Cardiac muscle cell (in vitro differentiated cells and primary cell): ENCODE measurements around the gene NPDC1. TPM values are rescaled to one million over a fixed set of nuclear protein-coding genes. Genes with fewer than 3 reads are reported as not detected.

ENCODE experiments used
- DNase-seq, 2 donors: peaks; one replicate each; pipeline versions ENCODE4 v3.0.0 to v3.0.0-alpha.2; 2010 to 2017; ENCODE audit warnings: low read depth in 1 of 2, low spot score in 1 of 2
- H3K27ac ChIP-seq: fragments of 200-600 bp; sonication (generic); 2 replicates; pipeline ENCODE4 v1.5.1; 2016
- H3K27me3 ChIP-seq: fragments of 200-600 bp; sonication (generic); 2 replicates; pipeline ENCODE4 v1.6.0; 2016; ENCODE audit warnings: control low read depth
- H3K36me3 ChIP-seq: fragments of 200-600 bp; sonication (generic); 2 replicates; pipeline ENCODE4 v1.5.1; 2016; ENCODE audit warnings: control low read depth
- H3K4me1 ChIP-seq: fragments of 200-600 bp; sonication (generic); 2 replicates; pipeline ENCODE4 v1.8.1; 2017; ENCODE audit warnings: low read depth, mild to moderate bottlenecking, mixed run types
- H3K4me3 ChIP-seq: fragments of 200-600 bp; sonication (generic); 2 replicates; pipeline ENCODE4 v1.5.1; 2016; ENCODE audit warnings: mild to moderate bottlenecking
- H3K9me3 ChIP-seq: fragments of 200-600 bp; sonication (generic); 2 replicates; pipeline ENCODE4 v1.5.1; 2017; ENCODE audit warnings: low read depth, mild to moderate bottlenecking, control low read depth
- polyA plus RNA-seq: library from polyadenylated mRNA; unstranded; fragments of >200 nt; fragmentation: Nextera tagmentation; extraction: Ambion mirVana; gene quantifications from 2 replicates; pipeline ENCODE4 v1.2.1, GENCODE V29; 2016
- total RNA-seq: library from RNA; depleted of rRNA; stranded (reverse); fragments of >200 nt; gene quantifications from 2 replicates; pipeline ENCODE4 v1.2.3, GENCODE V29; 2016
- TF ChIP-seq, protein P1 (sequence below): IDR thresholded peaks from 2 replicates; pipeline ENCODE4 v1.5.1; 2012; ENCODE audit warnings: low read depth, mild to moderate bottlenecking, low read length

Gene NPDC1
- total and polyA plus RNA-seq, 2 experiments from 2014 or later, result 65.1 to 94.9 TPM

DNA sequence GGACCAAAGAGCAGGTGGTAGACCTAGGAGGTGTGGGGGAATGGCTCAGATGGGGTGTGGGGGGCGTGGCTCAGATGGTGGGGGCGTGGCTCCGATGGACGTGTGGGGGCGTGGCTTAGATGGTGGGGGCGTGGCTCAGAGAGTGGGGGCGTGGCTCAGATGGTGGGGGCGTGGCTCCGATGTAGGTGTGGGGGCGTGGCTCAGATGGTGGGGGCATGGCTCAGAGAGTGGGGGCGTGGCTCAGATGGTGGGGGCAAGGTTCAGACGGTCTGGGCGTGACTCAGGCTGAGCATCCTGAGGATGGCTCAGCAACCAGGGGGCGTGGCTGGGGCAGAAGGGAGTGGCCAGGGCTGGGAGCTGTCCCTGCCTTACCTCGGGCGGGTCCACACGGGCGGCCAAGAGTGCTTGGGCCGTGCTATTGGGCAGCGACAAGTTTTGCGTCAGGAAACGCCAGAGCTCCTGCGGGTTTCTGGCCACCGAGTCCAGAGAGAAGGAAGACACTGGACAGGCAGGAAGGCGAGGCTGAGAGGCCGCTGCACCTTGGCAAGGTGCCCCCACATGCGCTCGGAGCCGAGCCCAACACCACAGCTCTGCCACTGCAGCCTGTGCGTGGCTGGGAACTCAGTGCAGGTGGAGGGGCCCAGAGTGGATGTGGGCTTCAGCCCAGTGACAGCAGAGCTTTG, 23.9 kb downstream of the NPDC1 start:
- H3K27ac ChIP-seq, result no peak overlapping the region
- H3K27me3 ChIP-seq, result no peaks in the 10 kb centered on the region
- H3K9me3 ChIP-seq, result no peaks in the 10 kb centered on the region
- TF ChIP-seq, protein P1, sequence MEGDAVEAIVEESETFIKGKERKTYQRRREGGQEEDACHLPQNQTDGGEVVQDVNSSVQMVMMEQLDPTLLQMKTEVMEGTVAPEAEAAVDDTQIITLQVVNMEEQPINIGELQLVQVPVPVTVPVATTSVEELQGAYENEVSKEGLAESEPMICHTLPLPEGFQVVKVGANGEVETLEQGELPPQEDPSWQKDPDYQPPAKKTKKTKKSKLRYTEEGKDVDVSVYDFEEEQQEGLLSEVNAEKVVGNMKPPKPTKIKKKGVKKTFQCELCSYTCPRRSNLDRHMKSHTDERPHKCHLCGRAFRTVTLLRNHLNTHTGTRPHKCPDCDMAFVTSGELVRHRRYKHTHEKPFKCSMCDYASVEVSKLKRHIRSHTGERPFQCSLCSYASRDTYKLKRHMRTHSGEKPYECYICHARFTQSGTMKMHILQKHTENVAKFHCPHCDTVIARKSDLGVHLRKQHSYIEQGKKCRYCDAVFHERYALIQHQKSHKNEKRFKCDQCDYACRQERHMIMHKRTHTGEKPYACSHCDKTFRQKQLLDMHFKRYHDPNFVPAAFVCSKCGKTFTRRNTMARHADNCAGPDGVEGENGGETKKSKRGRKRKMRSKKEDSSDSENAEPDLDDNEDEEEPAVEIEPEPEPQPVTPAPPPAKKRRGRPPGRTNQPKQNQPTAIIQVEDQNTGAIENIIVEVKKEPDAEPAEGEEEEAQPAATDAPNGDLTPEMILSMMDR, result no peak
- peaks cover under 1% of the 10 kb centered on the region for H3K4me1 ChIP-seq
- no peaks in the 10 kb centered on the region for H3K36me3 ChIP-seq
- DNase-seq, result peak; percentile 13 to 47
- no peak overlapping the region for H3K4me3 ChIP-seq

DNA sequence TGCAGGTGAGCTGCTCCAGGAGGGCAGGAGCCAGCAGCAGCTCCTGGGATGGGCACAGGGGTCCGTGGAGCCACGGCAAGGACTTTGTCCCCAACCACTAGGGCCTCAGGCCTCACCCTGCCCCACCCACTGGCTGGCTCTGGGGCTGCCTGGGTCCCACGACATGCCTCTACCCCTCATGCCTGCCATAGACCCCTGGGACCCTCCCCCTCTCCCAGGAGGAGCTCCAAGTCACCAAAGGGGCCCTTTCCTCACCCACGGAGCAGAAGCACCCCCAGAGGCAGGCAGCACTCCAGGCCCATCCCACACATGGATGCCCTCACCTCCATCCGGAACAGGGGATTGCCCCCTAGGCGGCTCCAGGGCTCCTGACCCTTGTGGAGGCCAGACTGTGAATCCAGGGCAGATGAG, 24.4 kb downstream of the NPDC1 start:
- DNase-seq, result no peak
- no peaks in the 10 kb centered on the region for H3K9me3 ChIP-seq
- H3K36me3 ChIP-seq, result no peaks in the 10 kb centered on the region
- TF ChIP-seq, protein P1, result no peak
- H3K27ac ChIP-seq, result no peak overlapping the region
- H3K27me3 ChIP-seq, result no peaks in the 10 kb centered on the region
- H3K4me3 ChIP-seq, result no peak overlapping the region
- no peaks in the 10 kb centered on the region for H3K4me1 ChIP-seq

DNA sequence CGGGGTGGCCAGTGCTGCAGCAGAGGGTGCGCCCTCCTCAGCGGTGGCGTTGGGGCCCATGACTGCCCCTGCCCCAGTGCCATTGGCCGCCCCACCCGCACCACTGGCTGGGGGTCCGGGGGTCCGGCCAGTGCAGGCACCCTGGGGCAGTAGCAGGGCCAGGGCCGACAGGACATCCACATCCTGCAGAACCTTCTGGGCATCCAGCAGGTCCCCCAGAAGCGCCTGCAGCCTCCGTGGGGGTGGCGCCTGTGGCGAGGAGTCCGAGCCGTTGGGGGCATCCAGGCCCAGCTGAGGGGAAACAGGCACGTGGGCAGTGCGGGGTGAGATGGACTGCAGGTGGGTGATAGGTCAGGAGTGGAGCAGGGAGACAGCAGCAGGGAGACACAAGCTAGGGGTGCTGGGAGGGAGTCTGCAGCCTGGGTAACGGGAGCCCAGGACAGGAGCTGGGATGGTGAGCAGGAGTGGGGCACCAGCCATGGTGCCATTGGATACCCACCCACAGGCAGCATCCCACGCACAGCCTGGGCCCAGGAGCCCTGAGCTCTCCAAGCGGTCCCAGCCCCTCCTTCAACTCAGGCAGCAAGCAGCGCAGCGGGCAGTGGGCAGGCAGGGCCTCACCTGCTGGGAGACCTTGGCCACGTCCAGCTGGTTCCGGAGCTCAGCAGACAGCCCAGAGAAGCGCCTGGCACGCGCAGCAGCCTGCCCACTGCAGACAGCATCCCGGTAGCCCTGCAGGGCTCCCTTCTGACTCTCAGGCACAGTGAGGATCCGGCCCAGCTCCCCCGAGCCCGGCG, 25.0 kb downstream of the NPDC1 start:
- H3K27ac ChIP-seq, result no peak overlapping the region
- no peak for DNase-seq
- peaks cover 2% of the 10 kb centered on the region for H3K36me3 ChIP-seq
- H3K4me1 ChIP-seq, result no peaks in the 10 kb centered on the region
- no peak overlapping the region for H3K4me3 ChIP-seq
- TF ChIP-seq, protein P1, result no peak
- H3K27me3 ChIP-seq, result no peaks in the 10 kb centered on the region
- no peaks in the 10 kb centered on the region for H3K9me3 ChIP-seq

DNA sequence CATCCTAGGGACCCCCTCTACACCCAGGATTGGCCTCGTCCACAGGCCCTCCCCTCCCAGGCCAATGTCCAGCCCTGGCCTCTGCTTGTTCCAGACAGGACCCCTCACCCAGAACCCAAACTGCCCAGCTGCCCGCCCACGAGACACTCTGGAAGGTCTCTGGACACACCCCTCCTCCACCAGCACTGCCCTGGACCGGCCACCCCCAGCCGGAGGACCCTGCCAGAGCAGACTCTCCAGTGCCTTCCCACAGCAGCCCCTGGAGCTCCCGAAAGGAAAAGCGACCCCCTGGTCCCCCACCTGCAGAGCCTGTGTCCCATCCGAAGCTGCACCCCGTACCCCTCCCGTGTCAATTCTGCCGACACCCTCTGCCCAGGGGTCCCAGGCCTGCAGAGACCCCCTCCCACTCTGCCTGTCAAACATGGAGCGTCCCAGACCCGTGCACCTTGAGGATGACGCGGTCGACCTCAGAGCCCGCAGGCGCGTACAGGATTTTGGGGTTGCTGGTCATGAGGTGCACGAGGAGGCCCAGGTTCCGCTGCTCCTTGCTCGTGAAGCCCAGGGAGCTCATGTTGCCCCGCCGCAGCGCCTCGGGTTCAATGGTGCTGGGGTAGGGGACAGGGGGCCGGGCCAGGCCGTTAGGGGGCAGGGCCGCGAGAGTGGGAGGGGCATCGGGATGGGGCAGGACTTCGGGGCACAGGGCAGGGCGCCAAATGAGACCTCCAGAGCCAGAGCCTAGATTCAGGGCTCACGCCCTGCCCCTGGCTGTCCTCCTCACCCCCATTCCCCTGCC, 25.9 kb downstream of the NPDC1 start:
- Histone ChIP-seq H3K4me1 (no peaks in the 10 kb centered on the region), H3K27ac (no peak overlapping the region), H3K36me3 (peaks cover 9% of the 10 kb centered on the region), H3K4me3 (no peak overlapping the region), H3K9me3 (no peaks in the 10 kb centered on the region), H3K27me3 (no peaks in the 10 kb centered on the region)
- no peak for DNase-seq
- TF ChIP-seq, protein P1, result no peak

DNA sequence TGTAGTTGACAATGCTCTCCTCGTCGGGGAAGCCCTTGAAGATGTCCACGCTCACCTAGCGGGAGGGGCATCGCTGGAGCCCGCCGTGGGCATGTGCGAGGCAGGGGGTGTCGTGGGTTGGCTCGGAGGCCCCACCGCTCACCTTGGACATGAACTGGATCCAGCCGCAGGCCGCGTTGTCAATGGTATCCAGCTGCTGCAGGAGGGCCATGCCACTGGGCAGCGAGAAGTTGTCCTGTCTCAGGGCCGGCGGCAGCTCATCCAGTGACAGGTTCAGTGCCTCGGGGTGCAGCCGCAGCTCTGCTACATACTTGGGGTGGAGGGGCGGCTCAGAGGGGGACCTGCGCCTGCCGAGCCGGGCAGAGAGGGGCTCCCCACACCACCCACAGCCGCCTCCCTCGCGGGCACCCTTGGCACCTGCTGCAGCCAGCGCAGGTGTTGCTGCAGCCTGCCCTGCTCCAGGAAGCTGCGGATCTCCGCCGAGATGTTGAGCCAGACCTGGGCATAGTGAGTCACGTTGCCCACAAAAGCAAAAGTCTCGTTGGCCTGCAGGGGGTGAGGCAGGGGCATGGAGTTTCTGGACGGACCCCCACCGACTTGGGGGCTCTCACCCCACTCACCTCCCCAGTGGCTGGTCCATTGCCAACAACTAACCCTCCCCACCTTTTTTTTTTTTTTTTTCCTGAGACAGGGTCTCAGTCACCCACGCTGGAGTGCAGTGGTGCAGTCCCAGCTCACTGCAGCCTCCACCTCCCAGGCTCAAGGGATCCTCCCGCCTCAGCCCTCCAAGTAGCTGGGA, 27.0 kb downstream of the NPDC1 start:
- no peak overlapping the region for H3K4me3 ChIP-seq
- H3K4me1 ChIP-seq, result no peaks in the 10 kb centered on the region
- peaks cover 9% of the 10 kb centered on the region for H3K36me3 ChIP-seq
- TF ChIP-seq, protein P1, result no peak
- H3K27me3 ChIP-seq, result no peaks in the 10 kb centered on the region
- DNase-seq, result no peak
- H3K27ac ChIP-seq, result no peak overlapping the region
- no peaks in the 10 kb centered on the region for H3K9me3 ChIP-seq
